Right lobe of liver (tissue), 4 donors: ENCODE measurements around the gene TEX35.

ENCODE experiments used
- POLR2A ChIP-seq: fragments of 450-650 bp; IDR thresholded peaks from one replicate; pipeline ENCODE4 v1.6.1; 2017; ENCODE audit warnings: antibody characterized with exemption, mild to moderate bottlenecking
- TF ChIP-seq, protein P1 (sequence below), 4 donors: fragments of 200-600 bp in 3 of 4; fragments of 450-650 bp in 1 of 4; IDR thresholded peaks; one replicate each; pipeline versions ENCODE4 v1.5.1 to v1.8.0; 2016 to 2022; ENCODE audit warnings: antibody characterized with exemption in 4 of 4, mild to moderate bottlenecking in 2 of 4
- donor health status: DM: no; HTN: no; CAD: no.
- donor health status: DM: no; HTN: no; CAD: no.
- donor health status: DM: no; HTN: yes; CAD: no.

DNA sequence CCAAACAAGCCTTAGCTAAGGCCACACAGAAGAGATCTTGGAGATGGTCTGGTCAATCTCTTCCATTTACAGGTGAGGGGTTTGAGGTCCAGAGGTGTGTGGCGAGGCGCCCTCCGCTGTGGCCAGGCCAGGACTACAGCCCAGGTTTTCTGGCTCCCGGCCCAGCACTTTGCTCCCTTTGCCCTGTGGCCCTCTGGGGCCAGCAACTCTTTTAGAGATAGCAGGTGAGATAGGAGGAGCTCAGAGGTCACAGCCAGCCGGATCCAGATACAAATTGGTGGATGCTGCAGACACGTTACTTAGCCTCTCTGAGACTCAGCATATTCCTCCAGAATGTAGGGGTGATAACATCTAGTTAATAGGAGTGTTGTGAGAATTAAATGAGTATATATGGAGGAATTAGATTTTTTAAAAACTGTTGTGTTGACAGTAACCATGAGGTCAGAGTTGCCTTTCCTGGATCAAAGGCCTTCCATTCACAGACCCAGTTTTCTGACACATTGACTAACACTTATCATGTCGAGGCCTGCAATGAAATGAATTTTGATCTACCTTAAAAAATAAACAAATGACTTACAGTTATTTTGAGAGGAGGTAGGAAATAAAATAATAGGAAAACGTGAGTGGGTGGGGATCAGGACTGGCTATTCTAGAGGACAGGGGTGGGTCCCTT, 16.6 kb downstream of the TEX35 start:
- TF ChIP-seq, protein P1, sequence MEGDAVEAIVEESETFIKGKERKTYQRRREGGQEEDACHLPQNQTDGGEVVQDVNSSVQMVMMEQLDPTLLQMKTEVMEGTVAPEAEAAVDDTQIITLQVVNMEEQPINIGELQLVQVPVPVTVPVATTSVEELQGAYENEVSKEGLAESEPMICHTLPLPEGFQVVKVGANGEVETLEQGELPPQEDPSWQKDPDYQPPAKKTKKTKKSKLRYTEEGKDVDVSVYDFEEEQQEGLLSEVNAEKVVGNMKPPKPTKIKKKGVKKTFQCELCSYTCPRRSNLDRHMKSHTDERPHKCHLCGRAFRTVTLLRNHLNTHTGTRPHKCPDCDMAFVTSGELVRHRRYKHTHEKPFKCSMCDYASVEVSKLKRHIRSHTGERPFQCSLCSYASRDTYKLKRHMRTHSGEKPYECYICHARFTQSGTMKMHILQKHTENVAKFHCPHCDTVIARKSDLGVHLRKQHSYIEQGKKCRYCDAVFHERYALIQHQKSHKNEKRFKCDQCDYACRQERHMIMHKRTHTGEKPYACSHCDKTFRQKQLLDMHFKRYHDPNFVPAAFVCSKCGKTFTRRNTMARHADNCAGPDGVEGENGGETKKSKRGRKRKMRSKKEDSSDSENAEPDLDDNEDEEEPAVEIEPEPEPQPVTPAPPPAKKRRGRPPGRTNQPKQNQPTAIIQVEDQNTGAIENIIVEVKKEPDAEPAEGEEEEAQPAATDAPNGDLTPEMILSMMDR (IDR thresholded peaks at IDR 0.05) = peak in 3 of 4 donors; percentile 17 to 43 (median 32)
- TF ChIP-seq POLR2A = no peak
